ENCODE measurements around the gene TAGLN. TPM values are rescaled to one million over a fixed set of nuclear protein-coding genes. Genes with fewer than 3 reads are reported as not detected.

TAGLN gene
- total RNA-seq, 1 experiment from 2014 or later: 4.2 TPM

DNA sequence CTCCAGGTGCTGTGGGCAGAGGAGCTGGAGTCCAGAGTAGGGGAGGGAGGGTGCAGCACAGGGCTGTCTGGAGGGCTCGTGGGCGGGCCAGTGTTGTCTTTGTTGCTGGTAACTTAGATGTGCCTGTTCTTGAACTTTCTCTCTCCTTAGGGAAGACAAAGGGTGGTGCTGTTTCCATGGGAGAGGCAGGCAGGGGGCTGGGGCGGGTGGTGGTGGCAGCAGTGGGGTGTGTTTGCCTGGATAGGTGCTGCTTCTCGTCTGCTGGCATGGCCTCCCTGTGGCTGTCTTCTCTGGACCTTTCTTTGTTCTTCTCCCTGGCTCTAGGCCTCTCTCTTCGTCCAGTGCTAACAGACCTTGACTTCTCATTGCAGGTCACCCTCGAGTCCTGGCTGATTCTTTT, 12.2 kb upstream of the TAGLN start:
- no peaks in the 10 kb centered on the region for H3K9me3 ChIP-seq (replicated peaks)
- H3K27ac ChIP-seq: no peak overlapping the region
- H3K4me1 ChIP-seq: no peaks in the 10 kb centered on the region
- H3K36me3 ChIP-seq: no peaks in the 10 kb centered on the region
- no peak for DNase-seq
- H3K4me3 ChIP-seq: no peak overlapping the region
- H3K27me3 ChIP-seq: no peaks in the 10 kb centered on the region

DNA sequence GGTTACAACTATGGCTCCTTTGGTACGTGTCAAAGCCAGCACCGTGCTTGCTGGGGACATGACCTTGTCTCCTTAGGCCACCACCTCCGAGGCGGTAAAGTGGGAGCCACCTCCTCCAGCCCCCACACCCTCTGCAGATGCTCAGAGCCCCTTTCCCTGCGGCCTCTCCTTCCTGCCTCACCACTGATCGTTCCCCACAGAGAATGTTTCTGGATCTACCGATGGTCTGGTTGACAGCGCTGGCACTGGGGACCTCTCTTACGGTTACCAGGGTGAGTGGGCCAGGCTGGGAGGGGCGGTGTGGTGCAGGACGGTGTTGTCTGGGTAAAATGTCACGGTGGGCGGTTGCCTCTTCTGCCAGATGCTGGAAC, 11.8 kb upstream of the TAGLN start:
- Histone ChIP-seq H3K4me3 (no peak overlapping the region), H3K4me1 (no peaks in the 10 kb centered on the region), H3K9me3 (replicated peaks) (no peaks in the 10 kb centered on the region), H3K36me3 (no peaks in the 10 kb centered on the region), H3K27me3 (no peaks in the 10 kb centered on the region), H3K27ac (no peak overlapping the region)
- no peak for DNase-seq

DNA sequence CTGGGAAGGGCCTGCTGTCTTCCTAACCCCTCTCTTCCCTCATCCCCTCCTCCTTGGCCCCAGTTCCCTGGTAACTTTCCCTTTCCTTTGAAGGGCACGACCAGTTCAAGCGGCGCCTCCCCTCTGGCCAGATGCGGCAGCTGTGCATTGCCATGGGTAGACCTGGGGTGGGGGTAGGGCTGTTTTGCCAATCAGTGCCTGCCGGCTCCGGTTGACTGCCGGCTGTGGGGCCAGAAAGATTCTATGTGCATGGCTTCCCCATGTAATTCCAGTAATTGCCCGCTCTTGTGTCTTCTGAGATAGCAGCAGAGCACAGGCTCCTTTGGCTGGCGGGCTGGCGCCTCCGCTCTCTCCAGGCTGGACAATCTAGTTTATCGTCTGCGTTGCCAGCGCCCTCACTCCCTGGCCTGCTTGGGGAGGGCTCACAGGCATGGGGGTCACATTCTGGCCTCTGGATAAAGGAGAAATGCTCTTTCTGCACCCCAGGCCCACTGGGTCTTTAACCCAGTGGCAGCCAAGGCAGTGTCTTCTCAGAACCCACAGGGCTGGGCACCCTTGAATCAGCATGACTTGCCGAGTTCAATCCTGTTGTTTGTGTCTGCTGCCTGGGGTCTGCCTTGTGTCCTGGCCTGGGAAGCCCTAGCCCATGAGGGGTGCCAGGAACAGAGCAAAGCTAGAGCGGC, 11.2 kb upstream of the TAGLN start:
- no peaks in the 10 kb centered on the region for H3K36me3 ChIP-seq

DNA sequence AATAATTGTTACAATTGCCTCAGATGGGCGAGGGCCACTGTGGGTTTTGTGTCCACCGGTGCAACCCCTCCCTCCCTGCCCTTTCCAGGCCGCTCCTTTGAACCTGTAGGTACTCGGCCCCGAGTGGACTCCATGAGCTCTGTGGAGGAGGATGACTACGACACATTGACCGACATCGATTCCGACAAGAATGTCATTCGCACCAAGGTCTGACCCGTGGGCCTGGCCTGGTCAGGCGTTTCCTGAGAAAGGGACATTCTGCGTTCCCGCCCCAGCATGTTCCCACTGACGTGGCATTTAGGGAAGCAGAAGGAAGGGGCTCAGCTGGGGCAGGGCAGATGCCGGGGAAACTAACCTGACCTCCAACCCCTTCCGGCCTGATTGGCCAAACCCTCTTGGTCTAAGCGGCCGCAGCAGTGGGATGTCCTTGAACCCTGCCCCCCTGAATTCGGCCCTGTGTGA, 10.5 kb upstream of the TAGLN start:
- H3K9me3 ChIP-seq (replicated peaks): no peaks in the 10 kb centered on the region
- H3K4me3 ChIP-seq: no peak overlapping the region
- H3K4me1 ChIP-seq: no peaks in the 10 kb centered on the region
- no peak overlapping the region for H3K27ac ChIP-seq
- H3K27me3 ChIP-seq: no peaks in the 10 kb centered on the region
- H3K36me3 ChIP-seq: no peaks in the 10 kb centered on the region
- DNase-seq: no peak

More for the DNA sequence above, 11.2 kb upstream of the TAGLN start:
- Histone ChIP-seq H3K27me3 (no peaks in the 10 kb centered on the region), H3K4me3 (no peak overlapping the region), H3K9me3 (replicated peaks) (no peaks in the 10 kb centered on the region), H3K4me1 (no peaks in the 10 kb centered on the region), H3K27ac (no peak overlapping the region)
- no peak for DNase-seq

DNA sequence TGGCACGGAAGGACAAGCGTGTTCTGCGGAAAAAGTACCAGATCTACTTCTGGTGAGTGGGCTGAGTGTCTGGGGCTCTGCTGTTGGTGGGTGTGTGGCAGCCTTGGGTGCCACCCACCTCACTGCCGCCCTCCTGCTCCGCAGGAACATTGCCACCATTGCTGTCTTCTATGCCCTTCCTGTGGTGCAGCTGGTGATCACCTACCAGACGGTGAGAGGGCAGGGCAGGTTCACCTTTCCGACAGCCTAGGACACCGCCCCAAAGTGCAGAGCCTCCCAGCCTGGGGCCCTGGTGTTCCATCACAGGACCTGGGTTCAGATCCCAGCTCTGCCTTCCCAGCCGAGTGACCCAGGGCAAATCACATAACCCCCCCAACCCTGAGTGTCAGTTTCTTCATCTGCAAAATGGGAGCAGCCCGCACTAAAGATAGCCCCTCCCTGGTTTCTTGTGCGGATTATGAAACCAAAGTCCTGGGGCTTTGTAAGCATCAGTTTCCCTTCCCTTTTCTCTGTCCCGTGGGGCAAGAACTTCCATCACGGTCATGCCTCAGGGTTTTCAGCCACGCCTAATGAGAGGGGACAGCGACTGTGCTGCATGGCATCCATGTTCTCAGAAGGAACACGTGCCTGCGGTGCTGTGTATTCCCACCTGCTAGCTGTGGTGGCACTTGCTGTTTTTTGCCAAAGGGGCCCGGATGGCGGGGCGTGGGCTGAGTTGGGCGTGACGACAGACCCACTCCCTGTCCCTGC, 9.8 kb upstream of the TAGLN start:
- Histone ChIP-seq H3K4me1 (no peaks in the 10 kb centered on the region), H3K36me3 (no peaks in the 10 kb centered on the region)
- DNase-seq: no peak

DNA sequence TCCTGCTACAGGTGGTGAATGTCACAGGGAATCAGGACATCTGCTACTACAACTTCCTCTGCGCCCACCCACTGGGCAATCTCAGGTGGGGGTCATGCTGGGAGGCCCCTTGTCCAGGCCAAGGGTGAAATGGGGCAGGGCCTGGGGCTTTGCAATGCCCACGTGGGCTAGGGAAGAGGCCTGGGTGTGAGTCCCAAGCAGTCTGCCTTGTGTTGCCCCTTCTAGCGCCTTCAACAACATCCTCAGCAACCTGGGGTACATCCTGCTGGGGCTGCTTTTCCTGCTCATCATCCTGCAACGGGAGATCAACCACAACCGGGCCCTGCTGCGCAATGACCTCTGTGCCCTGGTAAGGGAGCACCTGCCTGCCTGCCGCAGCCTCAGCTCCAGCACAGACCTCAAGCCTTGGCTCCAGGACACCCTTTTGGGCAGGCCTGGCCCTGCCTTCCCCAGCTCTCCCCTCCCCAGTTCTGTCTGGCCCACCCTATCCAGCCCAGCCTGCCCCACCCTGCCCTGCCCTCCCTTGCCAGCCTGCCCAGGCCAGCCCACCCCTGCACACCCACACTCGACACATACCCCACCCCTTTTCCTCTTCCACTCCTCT, 9.1 kb upstream of the TAGLN start:
- Histone ChIP-seq H3K36me3 (no peaks in the 10 kb centered on the region), H3K9me3 (replicated peaks) (no peaks in the 10 kb centered on the region), H3K4me3 (no peak overlapping the region), H3K27me3 (no peaks in the 10 kb centered on the region), H3K4me1 (no peaks in the 10 kb centered on the region), H3K27ac (no peak overlapping the region)
- DNase-seq: no peak

More for the DNA sequence above, 9.8 kb upstream of the TAGLN start:
- H3K27me3 ChIP-seq: no peaks in the 10 kb centered on the region
- H3K4me3 ChIP-seq: no peak overlapping the region
- no peak overlapping the region for H3K27ac ChIP-seq
- no peaks in the 10 kb centered on the region for H3K9me3 ChIP-seq (replicated peaks)

DNA sequence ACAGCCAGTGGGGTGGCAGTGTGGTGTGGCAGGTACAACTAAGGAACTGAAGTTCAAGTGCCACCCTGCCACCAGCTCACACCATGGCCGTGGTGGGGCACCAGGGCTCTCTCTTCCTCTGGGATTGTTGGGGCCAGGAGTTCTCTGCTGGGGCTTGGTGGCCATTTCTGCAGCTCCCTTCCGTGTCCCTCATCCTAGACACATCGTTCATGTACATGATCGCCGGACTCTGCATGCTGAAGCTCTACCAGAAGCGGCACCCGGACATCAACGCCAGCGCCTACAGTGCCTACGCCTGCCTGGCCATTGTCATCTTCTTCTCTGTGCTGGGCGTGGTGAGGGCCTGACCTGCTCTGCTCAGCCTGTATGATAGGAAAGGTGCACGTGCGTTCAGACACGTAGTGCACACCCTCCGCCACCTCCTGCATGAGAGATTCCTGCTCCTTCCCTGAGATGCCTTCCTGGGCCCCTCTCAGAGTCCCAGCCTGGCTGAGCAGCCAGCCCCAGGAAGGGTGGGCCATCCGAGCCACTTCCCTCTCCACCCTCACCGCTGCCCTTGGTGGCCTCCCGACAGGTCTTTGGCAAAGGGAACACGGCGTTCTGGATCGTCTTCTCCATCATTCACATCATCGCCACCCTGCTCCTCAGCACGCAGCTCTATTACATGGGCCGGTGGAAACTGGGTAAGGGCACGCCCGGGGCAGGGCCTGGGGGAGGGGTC, 7.3 kb upstream of the TAGLN start:
- Histone ChIP-seq H3K27me3 (no peaks in the 10 kb centered on the region), H3K27ac (no peak overlapping the region), H3K4me1 (no peaks in the 10 kb centered on the region), H3K36me3 (no peaks in the 10 kb centered on the region), H3K9me3 (replicated peaks) (no peaks in the 10 kb centered on the region), H3K4me3 (no peak overlapping the region)
- no peak for DNase-seq

DNA sequence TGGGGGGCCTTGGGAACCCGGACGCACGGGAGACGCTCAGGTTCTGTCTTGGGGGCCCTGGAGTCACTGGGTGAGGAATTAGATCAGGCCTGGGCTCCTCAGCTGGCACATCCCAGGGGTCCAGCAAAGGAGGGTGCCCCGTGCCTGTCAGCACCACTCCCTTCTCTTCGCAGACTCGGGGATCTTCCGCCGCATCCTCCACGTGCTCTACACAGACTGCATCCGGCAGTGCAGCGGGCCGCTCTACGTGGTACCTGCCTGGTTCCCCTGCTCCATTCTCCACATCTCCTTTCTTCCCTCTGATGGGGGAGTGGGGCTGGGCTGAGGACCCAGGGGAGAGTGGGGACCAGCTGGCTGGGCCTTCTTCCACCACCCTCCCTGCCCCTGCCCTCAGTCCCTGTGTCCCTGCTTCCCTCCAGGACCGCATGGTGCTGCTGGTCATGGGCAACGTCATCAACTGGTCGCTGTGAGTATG, 6.7 kb upstream of the TAGLN start:
- no peaks in the 10 kb centered on the region for H3K27me3 ChIP-seq
- H3K27ac ChIP-seq: no peak overlapping the region
- no peaks in the 10 kb centered on the region for H3K4me1 ChIP-seq
- H3K4me3 ChIP-seq: no peak overlapping the region
- H3K36me3 ChIP-seq: no peaks in the 10 kb centered on the region
- no peaks in the 10 kb centered on the region for H3K9me3 ChIP-seq (replicated peaks)
- DNase-seq: no peak

DNA sequence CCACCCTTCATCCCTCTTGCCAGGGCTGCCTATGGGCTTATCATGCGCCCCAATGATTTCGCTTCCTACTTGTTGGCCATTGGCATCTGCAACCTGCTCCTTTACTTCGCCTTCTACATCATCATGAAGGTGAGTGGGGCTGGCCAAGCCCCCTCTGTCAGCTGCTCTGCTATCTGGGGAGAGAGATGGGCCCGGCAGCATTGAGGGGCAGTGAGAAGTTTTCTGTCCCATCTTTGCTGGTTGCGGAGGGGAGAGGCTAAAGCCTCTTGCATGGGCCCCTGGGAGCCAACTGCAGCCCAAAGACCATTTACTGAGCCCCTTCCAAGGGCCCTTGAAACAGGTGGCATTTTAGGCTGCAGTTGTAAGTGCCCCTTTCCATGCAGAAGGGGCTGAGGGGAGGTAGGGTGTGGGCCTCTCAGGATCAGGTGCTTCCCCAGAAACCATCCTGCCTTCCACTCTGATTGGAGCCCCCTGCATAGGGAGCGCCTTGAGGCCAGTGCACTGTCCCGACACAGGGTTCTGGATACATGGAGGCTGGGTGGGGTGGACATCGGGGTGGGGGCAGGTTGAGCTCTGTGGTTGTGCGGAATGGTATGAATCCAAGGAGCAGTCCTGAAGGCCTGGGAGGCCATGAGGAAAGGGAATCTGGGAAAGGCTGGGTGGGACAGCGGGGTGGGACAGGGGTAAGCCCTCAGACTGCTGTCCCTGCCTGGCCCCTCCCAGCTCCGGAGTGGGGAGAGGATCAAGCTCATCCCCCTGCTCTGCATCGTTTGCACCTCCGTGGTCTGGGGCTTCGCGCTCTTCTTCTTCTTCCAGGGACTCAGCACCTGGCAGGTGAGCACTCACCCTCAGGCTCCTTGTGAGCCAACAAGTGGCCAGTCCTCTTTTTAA, 5.8 kb upstream of the TAGLN start:
- Histone ChIP-seq H3K9me3 (replicated peaks) (no peaks in the 10 kb centered on the region), H3K4me3 (no peak overlapping the region), H3K36me3 (no peaks in the 10 kb centered on the region), H3K4me1 (no peaks in the 10 kb centered on the region), H3K27me3 (no peaks in the 10 kb centered on the region), H3K27ac (no peak overlapping the region)
- no peak for DNase-seq

DNA sequence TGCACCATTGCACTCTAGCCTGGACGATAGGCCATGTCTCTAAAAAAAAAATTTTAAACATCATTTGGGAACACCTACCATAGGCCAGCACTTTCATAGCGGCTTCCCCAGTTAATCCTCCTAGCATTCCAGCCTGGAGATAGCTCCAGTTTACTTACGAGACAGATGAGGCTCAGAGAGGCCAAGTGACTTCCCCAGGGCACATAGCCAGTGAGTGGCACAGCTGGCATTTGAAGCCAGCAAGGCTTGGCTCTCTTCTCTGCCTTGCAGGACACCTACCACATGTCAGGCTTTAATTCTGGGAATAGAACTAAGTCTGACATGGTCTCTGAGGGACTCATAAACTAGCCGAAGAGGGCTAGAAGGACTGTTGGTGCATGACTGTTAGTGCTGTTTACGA, 4.9 kb upstream of the TAGLN start:
- no peak overlapping the region for H3K4me3 ChIP-seq
- H3K27me3 ChIP-seq: no peaks in the 10 kb centered on the region
- H3K36me3 ChIP-seq: no peaks in the 10 kb centered on the region
- no peaks in the 10 kb centered on the region for H3K4me1 ChIP-seq
- DNase-seq: no peak
- no peak overlapping the region for H3K27ac ChIP-seq
- no peaks in the 10 kb centered on the region for H3K9me3 ChIP-seq (replicated peaks)

DNA sequence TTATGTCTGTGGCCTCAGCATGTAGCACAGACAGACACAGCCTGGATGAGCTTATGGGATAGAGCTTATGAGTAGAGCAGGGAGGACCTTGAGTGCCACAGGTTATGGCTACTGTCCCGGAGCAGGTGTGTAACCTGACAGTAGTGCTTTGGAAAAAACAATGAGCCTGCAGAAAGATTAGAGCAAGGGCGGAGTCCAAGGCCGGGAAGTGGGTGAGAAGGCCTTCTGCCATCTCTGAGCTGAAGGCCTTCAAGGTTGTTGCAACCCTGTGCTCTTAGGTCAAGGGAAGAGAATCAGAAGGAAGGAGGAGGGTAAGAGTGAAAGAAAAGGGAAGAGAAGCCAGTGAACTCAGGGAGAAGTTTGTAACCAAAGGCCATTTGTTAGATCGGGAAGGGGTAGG, 3.9 kb upstream of the TAGLN start:
- Histone ChIP-seq H3K27me3 (no peaks in the 10 kb centered on the region), H3K4me3 (no peak overlapping the region), H3K27ac (no peak overlapping the region), H3K4me1 (no peaks in the 10 kb centered on the region), H3K36me3 (no peaks in the 10 kb centered on the region), H3K9me3 (replicated peaks) (no peaks in the 10 kb centered on the region)
- no peak for DNase-seq

DNA sequence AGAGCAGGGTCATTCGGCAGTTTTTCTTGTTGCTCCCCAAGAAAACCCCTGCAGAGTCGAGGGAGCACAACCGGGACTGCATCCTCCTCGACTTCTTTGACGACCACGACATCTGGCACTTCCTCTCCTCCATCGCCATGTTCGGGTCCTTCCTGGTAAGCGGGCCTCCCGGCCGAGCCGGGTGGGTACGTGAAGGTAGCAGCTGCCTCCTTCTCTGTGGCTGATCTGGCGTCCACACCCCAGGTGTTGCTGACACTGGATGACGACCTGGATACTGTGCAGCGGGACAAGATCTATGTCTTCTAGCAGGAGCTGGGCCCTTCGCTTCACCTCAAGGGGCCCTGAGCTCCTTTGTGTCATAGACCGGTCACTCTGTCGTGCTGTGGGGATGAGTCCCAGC, 3.4 kb upstream of the TAGLN start:
- Histone ChIP-seq H3K27ac (no peak overlapping the region), H3K4me3 (no peak overlapping the region), H3K27me3 (no peaks in the 10 kb centered on the region), H3K4me1 (no peaks in the 10 kb centered on the region), H3K9me3 (replicated peaks) (no peaks in the 10 kb centered on the region), H3K36me3 (no peaks in the 10 kb centered on the region)
- DNase-seq: no peak

DNA sequence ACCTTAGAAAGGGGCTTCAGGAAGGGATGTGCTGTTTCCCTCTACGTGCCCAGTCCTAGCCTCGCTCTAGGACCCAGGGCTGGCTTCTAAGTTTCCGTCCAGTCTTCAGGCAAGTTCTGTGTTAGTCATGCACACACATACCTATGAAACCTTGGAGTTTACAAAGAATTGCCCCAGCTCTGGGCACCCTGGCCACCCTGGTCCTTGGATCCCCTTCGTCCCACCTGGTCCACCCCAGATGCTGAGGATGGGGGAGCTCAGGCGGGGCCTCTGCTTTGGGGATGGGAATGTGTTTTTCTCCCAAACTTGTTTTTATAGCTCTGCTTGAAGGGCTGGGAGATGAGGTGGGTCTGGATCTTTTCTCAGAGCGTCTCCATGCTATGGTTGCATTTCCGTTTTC, 2.2 kb upstream of the TAGLN start:
- no peak for DNase-seq
- H3K36me3 ChIP-seq: no peaks in the 10 kb centered on the region
- no peak overlapping the region for H3K27ac ChIP-seq
- no peaks in the 10 kb centered on the region for H3K9me3 ChIP-seq (replicated peaks)
- no peaks in the 10 kb centered on the region for H3K4me1 ChIP-seq
- H3K27me3 ChIP-seq: no peaks in the 10 kb centered on the region
- H3K4me3 ChIP-seq: no peak overlapping the region

Measured in SJCRH30 (cell line).